WERI-Rb-1 (cell line): ENCODE results near the gene JAZF1.

Source experiments
- DNase-seq: peaks from one replicate; pipeline ENCODE4 v3.0.0-alpha.2; 2020
- H3K27ac ChIP-seq: fragments of 250-450 bp; sonication (Bioruptor Pico); 2 replicates; pipeline ENCODE4 v1.5.1; 2020; ENCODE audit warnings: mild to moderate bottlenecking, moderate library complexity
- H3K27me3 ChIP-seq: fragments of 250-450 bp; sonication (Bioruptor Pico); 2 replicates; pipeline ENCODE4 v1.5.1; 2021; ENCODE audit warnings: mild to moderate bottlenecking, low read depth, moderate library complexity; ENCODE audit not compliant: insufficient read depth, severe bottlenecking
- H3K36me3 ChIP-seq: fragments of 250-450 bp; sonication (Bioruptor Pico); 2 replicates; pipeline ENCODE4 v1.5.1; 2020; ENCODE audit warnings: mild to moderate bottlenecking, moderate library complexity
- H3K4me3 ChIP-seq: 2 replicates; pipeline ENCODE4 v1.5.1; 2011; ENCODE audit warnings: low read depth, mild to moderate bottlenecking, control low read depth, low read length
- H3K9me3 ChIP-seq: fragments of 250-450 bp; sonication (Bioruptor Pico); 2 replicates; pipeline ENCODE4 v1.5.1; 2021; ENCODE audit warnings: mild to moderate bottlenecking, moderate library complexity; ENCODE audit not compliant: severe bottlenecking
- TF ChIP-seq, protein P1 (sequence below): IDR thresholded peaks from 2 replicates; pipeline ENCODE4 v1.5.1; 2011; ENCODE audit warnings: low read depth, mild to moderate bottlenecking, control low read depth, inconsistent platforms, low read length

JAZF1 gene

DNA sequence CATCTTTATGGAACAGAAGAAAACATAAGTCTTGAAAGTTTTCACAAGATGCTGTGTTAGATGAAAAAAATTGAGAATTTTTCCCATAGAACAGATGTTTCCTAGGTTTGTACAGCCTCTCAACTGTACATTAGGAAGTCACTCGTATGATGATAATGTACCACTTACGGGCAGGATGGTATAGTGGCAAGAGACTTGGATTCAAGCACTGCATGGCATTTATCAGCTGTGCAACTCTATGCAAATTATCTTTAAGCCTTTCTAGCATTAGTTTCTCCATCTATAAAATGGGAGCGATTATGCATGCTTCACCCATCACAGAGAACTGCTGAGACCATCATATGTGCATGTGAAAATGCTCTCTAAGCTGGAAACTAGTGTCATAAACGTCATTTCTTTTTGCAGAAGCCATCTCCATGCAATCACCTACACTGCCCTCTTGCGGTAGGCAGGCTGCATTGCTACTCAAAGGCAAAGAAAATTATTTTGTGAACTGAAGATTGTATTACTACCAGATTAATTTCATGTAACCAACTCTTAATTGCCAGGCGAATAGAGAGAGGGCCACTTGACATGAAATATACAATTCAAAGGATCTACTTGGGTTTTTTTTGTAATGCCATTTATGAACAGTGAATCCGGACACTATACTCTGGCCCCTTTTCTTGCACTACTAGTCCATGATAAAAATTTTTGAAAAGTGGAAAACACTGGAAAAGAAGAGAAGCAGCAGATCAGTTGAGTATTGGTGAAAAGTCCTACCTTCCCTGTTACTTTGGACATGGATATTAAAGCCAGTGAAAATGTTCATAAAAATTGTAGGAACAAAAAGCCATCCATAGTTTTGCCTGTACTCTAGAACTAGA lies 102.3 kb downstream of the JAZF1 start:
- peak; percentile 17 for DNase-seq
- Histone ChIP-seq H3K4me3 (no peak overlapping the region), H3K9me3 (no peaks in the 10 kb centered on the region), H3K27ac (no peak overlapping the region), H3K27me3 (peaks cover 24% of the 10 kb centered on the region), H3K36me3 (no peaks in the 10 kb centered on the region)
- TF ChIP-seq, protein P1, sequence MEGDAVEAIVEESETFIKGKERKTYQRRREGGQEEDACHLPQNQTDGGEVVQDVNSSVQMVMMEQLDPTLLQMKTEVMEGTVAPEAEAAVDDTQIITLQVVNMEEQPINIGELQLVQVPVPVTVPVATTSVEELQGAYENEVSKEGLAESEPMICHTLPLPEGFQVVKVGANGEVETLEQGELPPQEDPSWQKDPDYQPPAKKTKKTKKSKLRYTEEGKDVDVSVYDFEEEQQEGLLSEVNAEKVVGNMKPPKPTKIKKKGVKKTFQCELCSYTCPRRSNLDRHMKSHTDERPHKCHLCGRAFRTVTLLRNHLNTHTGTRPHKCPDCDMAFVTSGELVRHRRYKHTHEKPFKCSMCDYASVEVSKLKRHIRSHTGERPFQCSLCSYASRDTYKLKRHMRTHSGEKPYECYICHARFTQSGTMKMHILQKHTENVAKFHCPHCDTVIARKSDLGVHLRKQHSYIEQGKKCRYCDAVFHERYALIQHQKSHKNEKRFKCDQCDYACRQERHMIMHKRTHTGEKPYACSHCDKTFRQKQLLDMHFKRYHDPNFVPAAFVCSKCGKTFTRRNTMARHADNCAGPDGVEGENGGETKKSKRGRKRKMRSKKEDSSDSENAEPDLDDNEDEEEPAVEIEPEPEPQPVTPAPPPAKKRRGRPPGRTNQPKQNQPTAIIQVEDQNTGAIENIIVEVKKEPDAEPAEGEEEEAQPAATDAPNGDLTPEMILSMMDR = peak; percentile 88

DNA sequence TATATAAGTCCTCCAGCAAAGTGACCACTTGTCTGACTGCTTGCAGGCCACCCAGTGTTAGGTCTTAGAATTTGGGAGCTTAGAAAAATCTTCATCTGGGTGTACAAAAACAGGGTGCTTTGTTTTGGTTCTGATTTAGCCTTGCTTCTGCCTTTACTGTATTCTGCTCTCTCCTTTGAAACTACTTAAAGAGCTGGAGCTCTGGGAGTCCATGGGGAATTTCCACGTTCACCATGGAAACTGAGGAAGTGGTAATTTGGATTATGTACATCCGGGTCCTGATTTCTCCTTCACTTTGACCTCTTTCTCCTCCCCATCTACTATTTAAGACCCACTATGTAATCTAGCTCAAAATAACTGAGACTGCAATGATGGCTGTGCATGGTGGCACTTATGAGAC lies 103.0 kb downstream of the JAZF1 start:
- TF ChIP-seq, protein P1 = no peak
- H3K9me3 ChIP-seq = no peaks in the 10 kb centered on the region
- H3K27ac ChIP-seq = no peak overlapping the region
- no peak for DNase-seq
- no peak overlapping the region for H3K4me3 ChIP-seq
- H3K36me3 ChIP-seq = no peaks in the 10 kb centered on the region
- peaks cover 29% of the 10 kb centered on the region for H3K27me3 ChIP-seq

DNA sequence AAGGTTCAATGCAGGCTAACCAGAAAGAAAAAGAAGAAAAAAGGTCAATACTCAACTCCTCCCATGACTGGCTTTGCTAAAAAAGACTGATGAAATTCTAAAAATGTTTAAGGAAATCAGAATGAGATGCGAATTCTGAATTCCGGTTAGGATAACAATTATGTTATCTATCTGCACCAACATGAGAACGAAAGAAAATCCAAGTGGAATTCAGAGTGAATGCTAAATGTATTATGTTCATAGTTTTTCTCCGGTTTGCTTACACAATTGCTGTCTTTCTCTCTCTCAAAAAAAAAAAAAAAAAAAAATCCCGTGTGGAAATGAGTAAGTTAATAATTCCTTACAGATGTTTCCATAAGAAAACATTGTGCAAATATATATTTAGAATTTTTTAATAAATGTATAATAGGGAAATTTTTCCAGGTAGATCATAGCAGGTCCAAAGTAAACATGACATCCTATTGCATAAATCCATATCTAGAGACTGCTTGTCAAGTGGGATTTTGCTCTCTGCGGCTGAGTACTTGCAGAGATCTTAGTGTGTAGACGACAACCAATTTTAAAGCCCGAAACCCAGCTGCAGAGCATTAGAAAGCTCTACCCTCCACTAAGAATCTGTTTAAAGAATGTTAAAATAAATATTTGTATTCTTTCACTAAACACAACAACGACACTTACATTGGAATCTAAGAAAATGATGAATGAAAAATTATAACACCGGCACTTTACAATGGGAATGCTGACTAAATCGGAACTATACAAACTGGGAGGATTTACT lies 104.0 kb downstream of the JAZF1 start:
- Histone ChIP-seq H3K36me3 (no peaks in the 10 kb centered on the region), H3K27me3 (peaks cover 36% of the 10 kb centered on the region), H3K4me3 (no peak overlapping the region), H3K27ac (no peak overlapping the region), H3K9me3 (no peaks in the 10 kb centered on the region)
- TF ChIP-seq, protein P1 = no peak
- DNase-seq = no peak

DNA sequence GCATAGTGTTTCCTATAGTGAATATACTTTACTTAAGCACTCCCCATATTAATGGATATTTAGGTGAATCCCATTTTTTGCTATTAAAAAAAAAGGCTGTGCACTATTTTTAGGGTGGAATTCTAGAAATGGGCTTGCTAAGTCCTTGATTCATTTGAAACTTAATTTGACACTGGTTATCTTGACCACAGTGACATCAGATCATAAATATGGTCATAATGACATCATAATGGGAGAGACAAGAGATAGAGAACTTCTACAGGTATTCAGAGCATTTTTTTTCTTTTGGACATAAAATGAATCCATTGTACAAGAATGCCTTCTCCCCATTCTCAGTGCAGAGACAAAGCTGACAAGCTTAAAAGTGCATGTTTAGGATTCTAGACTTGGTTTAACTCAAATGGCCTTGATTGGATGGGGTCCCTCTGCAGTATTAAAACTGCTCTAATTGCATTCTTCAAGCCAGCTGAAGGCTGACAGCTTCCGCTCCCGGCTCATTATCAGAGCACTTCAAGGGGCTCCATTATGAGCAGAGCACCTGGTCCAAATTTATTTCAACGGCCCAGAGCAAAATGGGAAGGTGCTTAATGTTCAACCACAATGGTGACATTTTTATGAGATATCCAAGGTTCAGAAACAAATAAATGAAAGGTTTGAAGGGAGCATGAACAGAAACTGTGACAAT lies 104.8 kb downstream of the JAZF1 start:
- Histone ChIP-seq H3K27me3 (peaks cover 40% of the 10 kb centered on the region), H3K4me3 (no peak overlapping the region), H3K9me3 (no peaks in the 10 kb centered on the region), H3K27ac (no peak overlapping the region), H3K36me3 (no peaks in the 10 kb centered on the region)
- DNase-seq = no peak
- TF ChIP-seq, protein P1 = no peak

DNA sequence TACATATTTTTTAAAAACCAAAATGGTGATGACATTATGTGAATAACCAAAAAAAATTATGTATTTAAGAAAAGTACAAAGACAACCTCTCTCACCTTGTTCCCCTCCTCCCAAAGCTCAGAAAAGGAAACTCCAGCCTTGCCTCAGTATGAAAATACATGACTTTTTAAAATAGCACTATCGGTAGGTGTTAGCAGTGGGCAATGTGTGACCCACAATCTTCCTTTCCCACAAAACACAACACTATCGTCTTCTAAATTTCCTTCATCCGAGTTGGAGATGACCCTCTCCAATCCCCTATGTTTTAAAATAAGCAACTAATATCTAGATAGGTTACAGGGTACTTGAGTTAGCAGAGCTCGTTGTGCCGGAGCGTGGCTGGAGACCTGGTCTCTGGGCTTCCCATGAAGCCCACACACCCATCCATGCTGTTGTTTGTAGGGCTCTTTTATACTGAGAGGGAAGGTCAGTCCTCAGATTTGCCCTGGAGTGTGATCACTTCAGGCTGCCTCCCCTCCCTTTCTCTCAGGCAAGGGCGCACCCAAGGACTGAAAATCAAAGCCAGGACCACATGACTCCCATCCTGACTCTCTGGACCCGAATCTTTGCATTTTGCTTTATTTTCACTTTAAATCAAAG lies 107.6 kb downstream of the JAZF1 start:
- Histone ChIP-seq H3K36me3 (no peaks in the 10 kb centered on the region), H3K9me3 (no peaks in the 10 kb centered on the region), H3K4me3 (no peak overlapping the region), H3K27me3 (peaks cover 48% of the 10 kb centered on the region), H3K27ac (no peak overlapping the region)
- TF ChIP-seq, protein P1 = no peak
- no peak for DNase-seq
